ENCODE data around the gene SYNE3. TPM values are rescaled to one million over a fixed set of nuclear protein-coding genes. Genes with fewer than 3 reads are reported as not detected.

The SYNE3 gene
- total and polyA plus RNA-seq, 9 of the 15 experiments (the other 6 are each of a cell fraction or from before 2014, with no cell fraction given), result 0.04 to 3.1 (median 0.55) TPM

GRCh38 chr14:95534299-95535225, 18.1 kb upstream of the SYNE3 start, which contains the start of gene GLRX5 (continued):
- peak; percentile 69 for TF ChIP-seq ZFX (CRISPR knock-in tag; IDR thresholded peaks at IDR 0.05)
- TF ChIP-seq BMI1 (IDR thresholded peaks at IDR 0.05; ENCODE audit: low read length), result peak; percentile 54; the same call in 1 of the 2 replicates
- TF ChIP-seq RBFOX2 (IDR thresholded peaks at IDR 0.05; ENCODE audit: low read depth, low read length), result peak; percentile 90
- TF ChIP-seq FOS (IDR thresholded peaks at IDR 0.05; ENCODE audit: extremely low read depth, insufficient read length), result peak; percentile 99
- no peak for TF ChIP-seq ZNF398 (CRISPR knock-in tag; IDR thresholded peaks at IDR 0.05)
- TF ChIP-seq, protein P1, sequence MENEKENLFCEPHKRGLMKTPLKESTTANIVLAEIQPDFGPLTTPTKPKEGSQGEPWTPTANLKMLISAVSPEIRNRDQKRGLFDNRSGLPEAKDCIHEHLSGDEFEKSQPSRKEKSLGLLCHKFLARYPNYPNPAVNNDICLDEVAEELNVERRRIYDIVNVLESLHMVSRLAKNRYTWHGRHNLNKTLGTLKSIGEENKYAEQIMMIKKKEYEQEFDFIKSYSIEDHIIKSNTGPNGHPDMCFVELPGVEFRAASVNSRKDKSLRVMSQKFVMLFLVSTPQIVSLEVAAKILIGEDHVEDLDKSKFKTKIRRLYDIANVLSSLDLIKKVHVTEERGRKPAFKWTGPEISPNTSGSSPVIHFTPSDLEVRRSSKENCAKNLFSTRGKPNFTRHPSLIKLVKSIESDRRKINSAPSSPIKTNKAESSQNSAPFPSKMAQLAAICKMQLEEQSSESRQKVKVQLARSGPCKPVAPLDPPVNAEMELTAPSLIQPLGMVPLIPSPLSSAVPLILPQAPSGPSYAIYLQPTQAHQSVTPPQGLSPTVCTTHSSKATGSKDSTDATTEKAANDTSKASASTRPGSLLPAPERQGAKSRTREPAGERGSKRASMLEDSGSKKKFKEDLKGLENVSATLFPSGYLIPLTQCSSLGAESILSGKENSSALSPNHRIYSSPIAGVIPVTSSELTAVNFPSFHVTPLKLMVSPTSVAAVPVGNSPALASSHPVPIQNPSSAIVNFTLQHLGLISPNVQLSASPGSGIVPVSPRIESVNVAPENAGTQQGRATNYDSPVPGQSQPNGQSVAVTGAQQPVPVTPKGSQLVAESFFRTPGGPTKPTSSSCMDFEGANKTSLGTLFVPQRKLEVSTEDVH (IDR thresholded peaks at IDR 0.05; ENCODE audit: low read depth, partially characterized antibody), result peak; percentile 82
- TF ChIP-seq JUND (IDR thresholded peaks at IDR 0.05; ENCODE audit: borderline replicate concordance, low read depth, low read length), result peak; percentile 2; the same call in 1 of the 2 replicates
- no peak for TF ChIP-seq JUND (tag; IDR thresholded peaks at IDR 0.05; ENCODE audit: borderline replicate concordance, low read depth, low read length)
- peak; percentile 63; the same call in 1 of the 2 replicates for TF ChIP-seq ZNF143 (CRISPR knock-in tag; IDR thresholded peaks at IDR 0.05)
- no peak for TF ChIP-seq ZBTB17 (CRISPR knock-in tag; IDR thresholded peaks at IDR 0.05)
- TF ChIP-seq MYBL2 (IDR thresholded peaks at IDR 0.05; ENCODE audit: low read depth), result peak; percentile 77
- TF ChIP-seq MYBL2 (CRISPR knock-in tag; IDR thresholded peaks at IDR 0.05; ENCODE audit: borderline replicate concordance), result no peak
- no peak for TF ChIP-seq SAFB (IDR thresholded peaks at IDR 0.05; ENCODE audit: borderline replicate concordance, low read depth, low read length)
- TF ChIP-seq BHLHE40 (IDR thresholded peaks at IDR 0.05; ENCODE audit: low read length), result peak; percentile 79
- peak in 1 of 2 experiments; percentile 96; a peak in 2 of 4 replicates for TF ChIP-seq HDAC1 (IDR thresholded peaks at IDR 0.05)
- TF ChIP-seq PHF8 (IDR thresholded peaks at IDR 0.05; ENCODE audit: borderline replicate concordance, low read length), result peak; percentile 67; the same call in 1 of the 2 replicates
- TF ChIP-seq, protein P2, sequence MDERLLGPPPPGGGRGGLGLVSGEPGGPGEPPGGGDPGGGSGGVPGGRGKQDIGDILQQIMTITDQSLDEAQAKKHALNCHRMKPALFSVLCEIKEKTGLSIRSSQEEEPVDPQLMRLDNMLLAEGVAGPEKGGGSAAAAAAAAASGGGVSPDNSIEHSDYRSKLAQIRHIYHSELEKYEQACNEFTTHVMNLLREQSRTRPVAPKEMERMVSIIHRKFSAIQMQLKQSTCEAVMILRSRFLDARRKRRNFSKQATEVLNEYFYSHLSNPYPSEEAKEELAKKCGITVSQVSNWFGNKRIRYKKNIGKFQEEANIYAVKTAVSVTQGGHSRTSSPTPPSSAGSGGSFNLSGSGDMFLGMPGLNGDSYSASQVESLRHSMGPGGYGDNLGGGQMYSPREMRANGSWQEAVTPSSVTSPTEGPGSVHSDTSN (CRISPR knock-in tag; IDR thresholded peaks at IDR 0.05; ENCODE audit: low read depth), result peak; percentile 86
- TF ChIP-seq, protein P2 (tag; conservative IDR thresholded peaks at IDR 0.05; ENCODE audit: low read depth), result peak; percentile 98
- no peak for TF ChIP-seq ZNF668 (CRISPR knock-in tag; IDR thresholded peaks at IDR 0.05)
